ENCODE measurements around the gene PTPN11. TPM values are rescaled to one million over a fixed set of nuclear protein-coding genes. Genes with fewer than 3 reads are reported as not detected.
"Not testable (repeated sequence)": the region's sequence is repeated elsewhere in the genome, so short reads cannot be mapped to it uniquely, and the experiment has no call there.

PTPN11 gene
- total and polyA plus RNA-seq, 2 experiments from 2014 or later: 87.0 to 94.7 TPM

DNA sequence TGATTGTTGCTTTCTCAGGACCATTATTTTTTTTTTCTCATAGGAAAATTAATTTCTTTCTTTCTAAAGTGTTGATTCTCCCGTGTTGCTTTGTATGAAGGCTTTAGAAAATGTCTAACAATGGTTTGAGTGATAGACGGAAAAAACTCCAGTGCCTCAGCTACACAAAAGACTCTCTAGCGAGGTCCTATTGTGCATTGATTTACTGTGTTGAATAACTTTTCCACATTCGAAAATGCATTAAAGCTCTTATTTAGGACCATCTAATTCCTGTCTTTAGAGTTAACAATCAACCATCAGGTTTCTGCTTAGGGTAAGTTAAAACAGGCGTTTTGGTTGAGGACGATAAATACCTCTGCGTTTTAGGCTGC is 99.6 kb downstream of the PTPN11 start (continued):
- TF ChIP-seq, protein P1, sequence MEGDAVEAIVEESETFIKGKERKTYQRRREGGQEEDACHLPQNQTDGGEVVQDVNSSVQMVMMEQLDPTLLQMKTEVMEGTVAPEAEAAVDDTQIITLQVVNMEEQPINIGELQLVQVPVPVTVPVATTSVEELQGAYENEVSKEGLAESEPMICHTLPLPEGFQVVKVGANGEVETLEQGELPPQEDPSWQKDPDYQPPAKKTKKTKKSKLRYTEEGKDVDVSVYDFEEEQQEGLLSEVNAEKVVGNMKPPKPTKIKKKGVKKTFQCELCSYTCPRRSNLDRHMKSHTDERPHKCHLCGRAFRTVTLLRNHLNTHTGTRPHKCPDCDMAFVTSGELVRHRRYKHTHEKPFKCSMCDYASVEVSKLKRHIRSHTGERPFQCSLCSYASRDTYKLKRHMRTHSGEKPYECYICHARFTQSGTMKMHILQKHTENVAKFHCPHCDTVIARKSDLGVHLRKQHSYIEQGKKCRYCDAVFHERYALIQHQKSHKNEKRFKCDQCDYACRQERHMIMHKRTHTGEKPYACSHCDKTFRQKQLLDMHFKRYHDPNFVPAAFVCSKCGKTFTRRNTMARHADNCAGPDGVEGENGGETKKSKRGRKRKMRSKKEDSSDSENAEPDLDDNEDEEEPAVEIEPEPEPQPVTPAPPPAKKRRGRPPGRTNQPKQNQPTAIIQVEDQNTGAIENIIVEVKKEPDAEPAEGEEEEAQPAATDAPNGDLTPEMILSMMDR (conservative IDR thresholded peaks at IDR 0.05; ENCODE audit: low read depth in 2 of 2): no peak
- TF ChIP-seq POLR2AphosphoS5 (IDR thresholded peaks at IDR 0.05; ENCODE audit: low read depth) (no peak), EZH2 (IDR thresholded peaks at IDR 0.05; ENCODE audit: low read depth, unreplicated experiment) (no peak), STAT1 (IDR thresholded peaks at IDR 0.05; ENCODE audit: unreplicated experiment) (no peak), EZH2phosphoT487 (IDR thresholded peaks at IDR 0.05; ENCODE audit: unreplicated experiment) (no peak), JUNB (IDR thresholded peaks at IDR 0.05; ENCODE audit: unreplicated experiment) (no peak), CREB1 (CRISPR knock-in tag; IDR thresholded peaks at IDR 0.05; ENCODE audit: low read depth) (no peak), ZNF114 (CRISPR knock-in tag; IDR thresholded peaks at IDR 0.05) (no peak)

DNA sequence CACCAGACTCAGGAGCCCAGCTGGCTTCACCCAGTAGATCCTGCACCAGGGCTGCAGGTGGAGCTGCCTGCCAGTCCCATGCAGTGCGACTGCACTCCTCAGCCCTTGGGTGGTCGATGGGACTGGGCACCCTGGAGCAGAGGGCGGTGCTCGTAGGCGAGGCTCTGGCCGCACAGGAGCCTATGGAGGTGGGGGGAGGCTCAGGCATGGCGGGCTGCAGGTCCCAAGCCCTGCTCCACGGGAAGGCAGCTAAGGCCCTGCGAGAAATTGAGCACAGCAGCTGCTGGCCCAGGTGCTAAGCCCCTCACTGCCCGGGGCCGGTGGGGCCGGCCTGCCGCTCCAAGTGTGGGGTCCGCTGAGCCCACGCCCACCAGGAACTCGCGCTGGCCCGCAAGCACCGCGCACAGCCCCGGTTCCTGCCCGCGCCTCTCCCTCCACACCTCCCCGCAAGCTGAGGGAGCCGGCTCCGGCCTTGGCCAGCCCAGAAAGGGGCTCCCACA is 101.1 kb downstream of the PTPN11 start:
- not testable (repeated sequence) for H3K36me3 Mint-ChIP-seq (ENCODE audit: low read depth); H3K79me2 ChIP-seq (replicated peaks; ENCODE audit: insufficient read depth)

DNA sequence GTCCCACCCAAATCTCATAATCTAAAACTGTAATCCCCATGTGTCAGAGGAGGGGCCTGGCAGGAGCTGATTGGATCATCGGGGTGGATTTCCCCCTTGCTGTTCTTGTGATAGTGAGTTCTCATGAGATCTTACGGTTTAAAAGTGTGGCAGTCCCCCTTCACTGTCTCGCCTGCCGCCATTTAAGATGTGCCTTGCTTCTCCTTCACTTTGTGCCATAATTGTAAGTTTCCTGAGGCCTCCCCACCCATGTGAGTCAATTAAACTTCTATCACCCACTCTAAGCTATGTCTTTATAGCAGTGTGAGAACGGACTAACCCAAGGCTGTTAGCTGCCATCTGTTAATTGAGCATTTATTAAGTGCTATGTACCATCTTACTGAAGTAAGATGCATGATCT is 105.1 kb downstream of the PTPN11 start:
- H3K4me3 Mint-ChIP-seq: no peak overlapping the region
- Histone ChIP-seq H3K36me3 (ENCODE audit: insufficient read depth) (no peaks in the 10 kb centered on the region), H3K27me3 (ENCODE audit: insufficient read depth) (no peaks in the 10 kb centered on the region), H3K4me2 (no peak overlapping the region), H4K20me1 (replicated peaks; ENCODE audit: insufficient read depth) (no peaks in the 10 kb centered on the region), H3K4me3 (no peak overlapping the region), H2AFZ (no peak overlapping the region), H3K4me1 (ENCODE audit: insufficient read depth) (no peaks in the 10 kb centered on the region), H3K79me2 (replicated peaks; ENCODE audit: insufficient read depth) (no peaks in the 10 kb centered on the region), H3F3A (replicated peaks; ENCODE audit: low read depth) (no peaks in the 10 kb centered on the region), H3K27ac (ENCODE audit: low read depth) (no peak overlapping the region), H3K9me2 (ENCODE audit: insufficient read depth) (no peaks in the 10 kb centered on the region)
- 0 out of 3 replicates have a peak, but pooled peaks cover 7% of the 10 kb centered on the region for H3K9me3 Mint-ChIP-seq
- H3K36me3 Mint-ChIP-seq (ENCODE audit: low read depth): no peaks in the 10 kb centered on the region; the same call in 2 of the 3 replicates
- no peak for ATAC-seq
- H3K27me3 Mint-ChIP-seq (ENCODE audit: insufficient read depth, low read depth, poor library complexity): peaks cover 3% of the 10 kb centered on the region
- no peak for DNase-seq (ENCODE audit: low spot score)
- no peaks in the 10 kb centered on the region for H3K4me1 Mint-ChIP-seq
- no peak overlapping the region for H3K27ac Mint-ChIP-seq
- no peak for TF ChIP-seq ZNF114 (CRISPR knock-in tag; IDR thresholded peaks at IDR 0.05)
- TF ChIP-seq, protein P2, sequence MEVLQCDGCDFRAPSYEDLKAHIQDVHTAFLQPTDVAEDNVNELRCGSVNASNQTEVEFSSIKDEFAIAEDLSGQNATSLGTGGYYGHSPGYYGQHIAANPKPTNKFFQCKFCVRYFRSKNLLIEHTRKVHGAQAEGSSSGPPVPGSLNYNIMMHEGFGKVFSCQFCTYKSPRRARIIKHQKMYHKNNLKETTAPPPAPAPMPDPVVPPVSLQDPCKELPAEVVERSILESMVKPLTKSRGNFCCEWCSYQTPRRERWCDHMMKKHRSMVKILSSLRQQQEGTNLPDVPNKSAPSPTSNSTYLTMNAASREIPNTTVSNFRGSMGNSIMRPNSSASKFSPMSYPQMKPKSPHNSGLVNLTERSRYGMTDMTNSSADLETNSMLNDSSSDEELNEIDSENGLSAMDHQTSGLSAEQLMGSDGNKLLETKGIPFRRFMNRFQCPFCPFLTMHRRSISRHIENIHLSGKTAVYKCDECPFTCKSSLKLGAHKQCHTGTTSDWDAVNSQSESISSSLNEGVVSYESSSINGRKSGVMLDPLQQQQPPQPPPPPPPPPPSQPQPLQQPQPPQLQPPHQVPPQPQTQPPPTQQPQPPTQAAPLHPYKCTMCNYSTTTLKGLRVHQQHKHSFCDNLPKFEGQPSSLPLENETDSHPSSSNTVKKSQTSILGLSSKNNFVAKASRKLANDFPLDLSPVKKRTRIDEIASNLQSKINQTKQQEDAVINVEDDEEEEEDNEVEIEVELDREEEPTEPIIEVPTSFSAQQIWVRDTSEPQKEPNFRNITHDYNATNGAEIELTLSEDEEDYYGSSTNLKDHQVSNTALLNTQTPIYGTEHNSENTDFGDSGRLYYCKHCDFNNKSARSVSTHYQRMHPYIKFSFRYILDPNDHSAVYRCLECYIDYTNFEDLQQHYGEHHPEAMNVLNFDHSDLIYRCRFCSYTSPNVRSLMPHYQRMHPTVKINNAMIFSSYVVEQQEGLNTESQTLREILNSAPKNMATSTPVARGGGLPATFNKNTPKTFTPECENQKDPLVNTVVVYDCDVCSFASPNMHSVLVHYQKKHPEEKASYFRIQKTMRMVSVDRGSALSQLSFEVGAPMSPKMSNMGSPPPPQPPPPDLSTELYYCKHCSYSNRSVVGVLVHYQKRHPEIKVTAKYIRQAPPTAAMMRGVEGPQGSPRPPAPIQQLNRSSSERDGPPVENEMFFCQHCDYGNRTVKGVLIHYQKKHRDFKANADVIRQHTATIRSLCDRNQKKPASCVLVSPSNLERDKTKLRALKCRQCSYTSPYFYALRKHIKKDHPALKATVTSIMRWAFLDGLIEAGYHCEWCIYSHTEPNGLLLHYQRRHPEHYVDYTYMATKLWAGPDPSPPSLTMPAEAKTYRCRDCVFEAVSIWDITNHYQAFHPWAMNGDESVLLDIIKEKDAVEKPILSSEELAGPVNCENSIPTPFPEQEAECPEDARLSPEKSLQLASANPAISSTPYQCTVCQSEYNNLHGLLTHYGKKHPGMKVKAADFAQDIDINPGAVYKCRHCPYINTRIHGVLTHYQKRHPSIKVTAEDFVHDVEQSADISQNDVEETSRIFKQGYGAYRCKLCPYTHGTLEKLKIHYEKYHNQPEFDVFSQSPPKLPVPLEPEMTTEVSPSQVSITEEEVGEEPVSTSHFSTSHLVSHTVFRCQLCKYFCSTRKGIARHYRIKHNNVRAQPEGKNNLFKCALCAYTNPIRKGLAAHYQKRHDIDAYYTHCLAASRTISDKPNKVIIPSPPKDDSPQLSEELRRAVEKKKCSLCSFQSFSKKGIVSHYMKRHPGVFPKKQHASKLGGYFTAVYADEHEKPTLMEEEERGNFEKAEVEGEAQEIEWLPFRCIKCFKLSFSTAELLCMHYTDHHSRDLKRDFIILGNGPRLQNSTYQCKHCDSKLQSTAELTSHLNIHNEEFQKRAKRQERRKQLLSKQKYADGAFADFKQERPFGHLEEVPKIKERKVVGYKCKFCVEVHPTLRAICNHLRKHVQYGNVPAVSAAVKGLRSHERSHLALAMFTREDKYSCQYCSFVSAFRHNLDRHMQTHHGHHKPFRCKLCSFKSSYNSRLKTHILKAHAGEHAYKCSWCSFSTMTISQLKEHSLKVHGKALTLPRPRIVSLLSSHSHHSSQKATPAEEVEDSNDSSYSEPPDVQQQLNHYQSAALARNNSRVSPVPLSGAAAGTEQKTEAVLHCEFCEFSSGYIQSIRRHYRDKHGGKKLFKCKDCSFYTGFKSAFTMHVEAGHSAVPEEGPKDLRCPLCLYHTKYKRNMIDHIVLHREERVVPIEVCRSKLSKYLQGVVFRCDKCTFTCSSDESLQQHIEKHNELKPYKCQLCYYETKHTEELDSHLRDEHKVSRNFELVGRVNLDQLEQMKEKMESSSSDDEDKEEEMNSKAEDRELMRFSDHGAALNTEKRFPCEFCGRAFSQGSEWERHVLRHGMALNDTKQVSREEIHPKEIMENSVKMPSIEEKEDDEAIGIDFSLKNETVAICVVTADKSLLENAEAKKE (CRISPR knock-in tag; IDR thresholded peaks at IDR 0.05): no peak

More for the DNA sequence above, 101.1 kb downstream of the PTPN11 start:
- ATAC-seq; H3K27ac Mint-ChIP-seq; H3K4me1 Mint-ChIP-seq; H4K20me1 ChIP-seq (replicated peaks; ENCODE audit: insufficient read depth); H3K36me3 ChIP-seq (ENCODE audit: insufficient read depth); H3K4me2 ChIP-seq; H3K27me3 Mint-ChIP-seq (ENCODE audit: insufficient read depth, low read depth, poor library complexity); H3K9me2 ChIP-seq (ENCODE audit: insufficient read depth); H3K27ac ChIP-seq (ENCODE audit: low read depth); DNase-seq (ENCODE audit: low spot score); H3K27me3 ChIP-seq (ENCODE audit: insufficient read depth); H3F3A ChIP-seq (replicated peaks; ENCODE audit: low read depth); H3K4me3 ChIP-seq; H2AFZ ChIP-seq; H3K4me3 Mint-ChIP-seq; H3K4me1 ChIP-seq (ENCODE audit: insufficient read depth); H3K9me3 Mint-ChIP-seq: not testable (repeated sequence)
- TF ChIP-seq, protein P1 (conservative IDR thresholded peaks at IDR 0.05; ENCODE audit: low read depth in 2 of 2): peak in 1 of 2 experiments; percentile 31; a peak in 2 of 4 replicates
